ENCODE measurements around the gene BMX.

The BMX gene

DNA sequence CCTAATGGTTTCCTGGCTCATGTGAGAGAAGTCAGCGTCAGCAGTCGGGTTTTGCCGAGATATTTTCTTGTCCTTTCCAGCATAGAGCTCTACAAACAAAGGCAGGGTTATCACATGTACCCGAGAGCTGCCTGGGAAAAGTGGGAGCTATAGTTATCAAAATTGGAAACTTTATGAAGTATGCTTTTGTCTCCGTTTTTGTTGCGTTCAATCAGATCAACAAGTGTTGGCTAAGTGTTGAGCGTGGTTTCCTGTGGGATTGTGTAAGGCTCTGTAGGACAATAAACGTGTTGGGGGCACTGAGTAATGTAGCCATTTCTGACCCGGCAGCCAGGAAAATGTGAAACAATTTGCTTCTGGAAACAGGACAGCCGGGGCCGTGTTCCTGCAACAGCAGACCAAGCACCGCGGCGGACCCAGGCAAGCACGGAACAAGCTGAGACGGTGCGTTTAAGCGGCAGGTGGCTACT, at the start of gene BMX:
BMX (plus strand) TSS at position 311 of the 470 bp plus-strand sequence. CDS start 7,547 bp downstream, outside the sequence.
- no peak for DNase-seq

- DNase-seq: no peak
Measured at GRCh38 chrX:15451913-15452312, 48.7 kb upstream of the BMX start.

DNA sequence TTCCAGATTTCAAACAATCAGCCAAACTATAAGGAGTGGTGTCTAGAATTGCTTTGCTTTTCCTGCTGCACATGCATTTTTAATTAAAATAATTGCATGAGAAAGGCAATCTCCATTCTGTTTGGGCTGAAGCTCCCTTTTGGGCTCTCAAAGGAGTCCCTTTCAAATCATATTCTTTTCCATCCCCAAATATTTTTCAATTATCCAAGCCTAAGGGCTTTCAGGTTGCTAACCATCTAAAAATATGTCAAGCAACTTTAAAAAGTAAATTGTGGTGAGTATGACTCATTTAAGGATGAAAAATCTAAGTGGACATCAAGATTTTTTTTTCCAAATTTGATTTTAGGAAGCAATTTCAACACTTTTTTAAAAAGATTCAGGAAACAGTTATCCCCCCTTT, 35.9 kb upstream of the BMX start:
- no peak for DNase-seq

- no peak for DNase-seq
Measured at GRCh38 chrX:15465347-15465746, 35.3 kb upstream of the BMX start.

- DNase-seq: no peak
Measured at GRCh38 chrX:15465896-15466651, 34.5 kb upstream of the BMX start.

DNA sequence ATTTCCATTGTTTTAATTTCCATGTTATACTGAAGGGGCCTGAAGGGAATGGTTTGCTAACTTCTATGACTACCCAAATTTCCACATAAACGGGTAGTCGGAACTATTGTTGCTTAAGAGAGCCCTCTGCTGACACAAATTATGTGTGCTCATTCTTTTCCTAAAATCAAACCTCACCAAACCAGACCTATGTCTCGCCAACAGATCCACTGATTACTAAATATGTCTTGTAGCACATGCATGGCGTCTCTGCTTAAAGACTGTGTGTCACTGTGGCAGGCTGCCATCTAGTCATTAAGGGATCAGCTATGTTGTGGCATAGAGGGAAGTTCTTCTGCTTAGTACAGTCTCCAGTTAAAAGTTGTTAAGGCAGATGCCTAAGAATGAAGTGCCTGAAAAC, 32.6 kb upstream of the BMX start:
- no peak for DNase-seq

GRCh38 chrX:15469613-15470012, 31.0 kb upstream of the BMX start:
- no peak for DNase-seq

DNA sequence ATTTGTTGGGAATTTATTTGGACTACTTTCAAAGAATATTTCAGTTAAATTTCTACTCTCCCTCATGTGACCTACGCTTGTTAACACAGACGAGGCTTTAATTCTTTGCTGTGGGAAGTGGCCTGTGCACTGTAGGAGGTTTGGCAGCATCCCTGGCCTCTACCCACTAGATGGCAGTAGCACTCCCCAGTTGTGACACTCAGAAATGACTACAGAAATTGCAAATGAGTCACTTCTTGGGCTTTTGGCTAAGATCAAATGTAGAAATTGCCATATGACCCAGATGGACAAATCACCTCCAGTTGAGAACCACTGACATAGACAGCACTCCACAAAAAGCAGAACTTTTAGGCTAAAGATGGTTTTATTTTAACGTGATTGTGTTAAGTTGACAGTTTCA, 29.6 kb upstream of the BMX start:
- peak; percentile 48 to 55 for DNase-seq

- no peak for DNase-seq
Measured at GRCh38 chrX:15472531-15472930, 28.1 kb upstream of the BMX start.

GRCh38 chrX:15474028-15474427, 26.6 kb upstream of the BMX start:
- DNase-seq: no peak

DNA sequence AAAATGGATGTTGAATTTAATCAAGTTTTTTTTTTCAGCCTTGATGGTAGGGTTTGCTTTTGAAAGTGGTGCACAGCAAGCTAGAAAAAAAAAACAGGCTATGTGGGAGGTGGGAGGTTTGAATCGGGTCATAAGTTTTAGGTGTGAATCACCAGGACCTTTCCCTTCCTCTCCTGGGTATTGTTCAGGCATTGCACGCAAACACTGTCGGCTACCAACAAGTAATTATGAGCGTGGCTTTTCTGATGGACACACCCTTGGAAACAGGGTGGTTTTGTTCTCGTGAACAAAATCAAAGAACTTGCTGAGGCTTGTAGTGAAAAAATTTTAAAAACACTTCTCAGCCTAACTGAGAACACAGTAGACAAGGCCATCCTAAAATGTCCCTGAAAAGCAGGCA, 25.6 kb upstream of the BMX start:
- no peak for DNase-seq

DNA sequence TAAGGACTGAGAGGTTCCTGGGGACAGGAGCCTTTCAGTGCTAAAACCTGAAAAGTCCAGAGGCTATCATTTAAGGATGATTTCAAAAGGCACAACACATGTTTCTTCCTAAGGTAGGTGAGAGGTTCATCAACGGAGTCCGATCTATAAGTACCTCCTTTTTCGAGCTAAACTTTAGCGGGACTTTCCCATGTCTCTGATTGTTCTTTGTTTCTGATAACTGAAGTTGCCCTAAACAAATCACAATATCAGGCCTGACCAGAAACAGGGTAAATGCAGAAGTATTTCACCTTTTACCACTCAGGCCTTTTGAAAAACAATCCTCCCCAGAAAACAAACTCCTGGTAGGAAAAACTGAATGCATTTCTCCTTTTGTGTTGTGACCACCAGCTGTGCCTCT, 25.1 kb upstream of the BMX start:
- DNase-seq: no peak

DNA sequence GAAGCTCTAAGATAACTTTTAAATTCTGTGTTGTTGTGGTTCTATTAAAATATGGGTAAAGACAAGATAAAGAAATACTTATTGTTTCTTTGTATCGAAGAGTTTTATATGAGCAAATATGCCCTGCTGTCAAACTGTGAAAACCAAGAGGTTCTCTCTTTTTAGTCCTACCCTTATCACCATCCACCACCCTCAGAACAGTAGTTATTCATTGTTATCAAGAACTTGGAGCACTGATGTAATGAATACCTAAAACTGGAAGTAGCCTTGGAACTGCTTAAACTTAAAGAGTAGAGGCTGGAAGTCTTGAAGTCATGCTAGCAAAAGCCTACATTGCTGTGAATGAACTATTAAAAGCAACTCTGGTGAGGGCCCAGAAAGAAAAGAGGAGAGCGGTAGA, 16.7 kb upstream of the BMX start:
- no peak for DNase-seq

GRCh38 chrX:15492469-15492868, 8.1 kb upstream of the BMX start:
- DNase-seq: no peak

GRCh38 chrX:15493118-15493962, 7.3 kb upstream of the BMX start, which contains the start of gene PIR:
PIR (minus strand) TSS chrX:15493333; CDS start chrX:15491257, 2,076 bp downstream.
- DNase-seq: peak; percentile 19 to 23

DNA sequence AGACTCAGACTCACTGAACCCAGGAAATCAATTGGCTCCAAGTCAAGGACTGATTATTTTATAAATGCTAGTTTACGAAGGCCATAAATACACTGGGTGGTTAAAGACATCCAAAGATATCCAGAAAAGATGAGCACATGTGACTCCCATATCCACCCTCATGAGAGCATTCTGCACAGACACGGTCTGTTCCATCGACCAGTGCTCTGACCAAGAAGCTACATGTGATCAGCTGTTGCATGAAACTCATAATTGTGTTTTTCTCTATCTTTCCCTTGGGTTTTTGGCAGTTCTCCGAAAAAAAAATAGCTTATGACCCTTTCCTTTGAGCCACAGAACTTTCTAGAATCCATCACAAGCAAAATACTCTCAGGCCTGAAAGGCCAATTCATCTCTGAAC, 4.8 kb upstream of the BMX start:
- DNase-seq: no peak

DNA sequence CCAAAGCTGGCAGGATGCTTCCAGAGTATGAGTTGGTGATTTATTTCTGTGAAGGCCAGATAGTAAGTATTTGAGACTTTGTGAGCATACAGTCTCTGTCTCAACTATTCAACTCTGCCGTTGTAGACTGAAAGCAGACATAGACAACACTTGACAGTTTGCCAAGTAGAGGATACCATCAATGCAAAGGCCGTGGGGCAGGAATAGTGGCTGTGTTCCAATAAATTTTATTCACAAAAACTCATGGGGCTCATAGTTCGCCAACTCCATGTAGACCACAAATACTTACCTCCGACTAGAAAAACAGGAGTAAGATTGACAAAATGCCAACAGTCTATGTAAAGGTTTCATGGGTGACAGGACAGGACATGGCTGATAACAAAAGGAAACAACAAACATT, 3.8 kb upstream of the BMX start:
- no peak for DNase-seq

DNA sequence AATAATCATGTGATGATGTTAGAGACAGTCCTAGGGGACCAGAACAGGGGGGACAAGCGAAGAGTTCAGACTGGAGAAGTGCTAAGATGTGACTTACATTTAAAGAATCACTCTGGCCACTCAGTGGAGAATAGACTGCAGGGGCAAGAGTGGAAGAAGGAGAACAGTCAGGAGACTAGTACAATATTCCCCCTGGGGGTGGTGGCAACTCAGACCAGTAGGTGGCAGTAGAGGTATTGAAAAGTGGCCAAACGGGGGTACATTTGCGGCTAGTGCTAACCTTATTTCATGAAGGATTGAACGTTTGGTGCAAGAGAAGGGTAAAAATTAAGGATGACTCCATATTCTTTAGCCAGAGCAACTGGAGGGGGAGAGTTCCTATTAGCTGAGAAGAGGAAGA, 2.7 kb upstream of the BMX start:
- peak; percentile 29 to 55 for DNase-seq

DNA sequence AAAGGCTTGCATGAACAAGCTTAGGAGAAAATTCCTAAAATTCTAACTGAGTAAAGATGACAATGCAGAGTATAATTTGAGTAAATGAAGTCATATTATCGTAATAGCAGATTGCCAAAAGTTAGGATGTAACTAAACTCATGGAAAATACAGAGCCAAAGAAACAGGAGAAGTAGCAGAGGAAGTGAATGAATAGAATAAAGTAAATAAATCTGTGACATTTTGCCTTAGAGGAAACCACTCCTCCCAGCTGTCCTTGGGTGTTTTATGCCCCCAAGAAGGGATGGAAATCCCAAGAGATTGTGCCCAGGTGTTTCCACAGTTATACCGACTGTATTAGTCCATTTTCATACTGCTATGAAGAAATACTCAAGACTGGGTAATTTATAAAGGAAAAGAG, 1.9 kb upstream of the BMX start:
- DNase-seq: no peak

DNA sequence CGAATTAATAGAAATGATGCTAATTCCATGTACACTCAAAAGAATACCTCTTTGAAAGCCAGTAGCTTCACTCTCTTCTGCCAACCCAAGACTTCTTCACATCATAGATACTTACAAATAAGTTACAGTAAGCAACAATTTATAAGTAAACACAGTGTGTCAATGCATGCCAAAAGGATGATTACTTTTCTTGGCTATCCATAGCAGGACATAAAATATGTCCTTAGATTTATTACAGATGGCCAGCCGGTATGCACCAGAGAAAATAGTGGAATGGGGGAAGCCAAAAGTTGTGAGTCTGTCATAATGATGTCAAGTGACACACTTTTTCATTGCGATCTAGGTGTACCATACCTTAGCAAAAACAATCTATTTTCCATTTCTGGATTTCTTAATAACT, 631 bp upstream of the BMX start:
- DNase-seq: no peak

DNA sequence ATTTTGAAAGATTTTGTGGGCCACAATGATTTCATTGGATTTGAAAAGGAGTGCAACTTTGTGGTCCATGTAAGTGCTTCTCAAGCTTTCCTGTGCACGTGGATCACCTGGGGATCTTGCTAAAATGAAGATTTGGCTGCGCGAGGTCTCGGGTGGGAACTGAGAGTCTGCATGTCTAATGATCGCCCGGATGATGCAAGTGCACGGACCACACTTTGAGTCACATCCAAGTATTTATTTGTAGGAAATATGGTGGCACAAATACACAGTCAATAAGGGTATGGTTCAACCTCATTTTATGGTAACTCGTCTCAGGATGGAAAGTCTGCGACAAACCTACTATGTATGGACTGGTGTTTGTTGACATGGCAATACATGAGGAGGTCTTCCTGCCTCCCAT, 899 bp downstream of the BMX start:
- DNase-seq: no peak

DNA sequence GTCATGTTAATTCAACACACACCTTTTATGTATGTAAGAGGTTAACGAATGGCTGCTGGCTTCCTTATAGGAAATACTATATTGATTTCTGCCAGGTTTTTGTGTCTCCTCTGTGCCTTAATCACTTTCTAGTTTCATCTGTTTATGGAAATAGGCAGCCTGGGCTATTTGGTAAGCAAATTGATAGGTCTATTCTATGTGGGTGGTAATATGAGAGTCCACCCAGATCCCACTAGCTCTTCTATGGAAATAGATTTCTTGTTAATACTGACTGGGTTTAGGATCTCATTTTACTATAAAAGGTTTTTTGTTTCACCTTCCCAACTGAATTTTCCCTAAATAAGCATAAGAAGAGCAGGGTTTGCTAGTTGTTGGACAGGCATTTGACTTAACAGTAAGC, 4.1 kb downstream of the BMX start:
- DNase-seq: no peak

DNA sequence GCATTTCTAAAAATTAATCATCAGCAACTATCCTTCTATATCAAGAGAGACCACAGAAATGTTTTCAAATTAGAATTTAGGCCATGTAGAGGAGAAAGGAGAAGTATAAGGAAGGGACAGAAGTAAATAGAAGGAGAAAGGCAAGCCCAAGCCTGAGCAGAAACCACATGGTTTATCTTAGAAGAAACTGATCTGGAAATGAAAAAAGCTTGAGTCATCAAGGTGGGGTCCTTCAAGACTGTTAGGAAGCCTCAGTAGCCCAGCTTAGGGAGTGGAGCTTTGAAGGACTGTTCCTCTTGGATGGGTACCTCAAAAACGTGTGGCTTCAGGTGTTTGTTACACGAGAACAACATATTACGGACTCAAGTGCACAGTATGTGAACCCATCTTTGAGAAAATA, 4.5 kb downstream of the BMX start:
- DNase-seq: no peak

- no peak for DNase-seq
Measured at GRCh38 chrX:15507005-15507404, 6.4 kb downstream of the BMX start.
